HCT116 (cell line): Measurements from ENCODE around the gene COPE. TPM values are rescaled to one million over a fixed set of nuclear protein-coding genes. Genes with fewer than 3 reads are reported as not detected.

Experiments
- ATAC-seq: fragments of 200-7000 bp; cut with Tn5 transposase; 2 replicates; pipeline ENCODE4 v1.9.1; 2020; ENCODE audit warnings: mild to moderate bottlenecking, moderate library complexity
- BruUV-seq: library from RNA; stranded (reverse); fragments of 400-500 nt; replicated peaks from 2 replicates; lab custom pipeline; 2021; lab: Mats Ljungman, UMichigan
- CTCF ChIA-PET: fragments of 300-600 bp; sonication (Branson Sonifier 250); formaldehyde crosslinking; loops from one replicate; lab custom pipeline; 2021; ENCODE audit warnings: antibody characterized with exemption; lab: Charles Lee
- POLR2A ChIA-PET: fragments of 300-600, 350-600 bp; sonication (Branson Sonifier 250); formaldehyde crosslinking; loops from one replicate; lab custom pipeline; 2021; ENCODE audit warnings: antibody characterized with exemption; lab: Charles Lee
- RAD21 ChIA-PET, 2 experiments: fragments of 300-600 bp; sonication (Branson Sonifier 250); formaldehyde crosslinking; loops; one replicate each; lab custom pipeline; 2023; ENCODE audit warnings: low total read pairs in 2 of 2; ENCODE audit not compliant: uncharacterized antibody in 2 of 2, unreplicated experiment in 2 of 2, low non-redundant PET in 1 of 2; lab: Charles Lee
- DNase-seq: peaks from one replicate; pipeline ENCODE4 v3.0.0-alpha.2; 2010; ENCODE audit warnings: low read depth, low spot score
- H2AFZ ChIP-seq: fragments of 200-600 bp; shearing (Covaris generic), sonication (generic); 2 replicates; pipeline ENCODE4 v1.6.1; 2017; ENCODE audit warnings: low read depth, mixed run types, mixed read lengths, antibody characterized with exemption, low read length; ENCODE audit not compliant: poor library complexity, severe bottlenecking
- H3K27ac ChIP-seq: 2 replicates; pipeline ENCODE4 v1.5.1; 2012; ENCODE audit warnings: low read depth, low read length
- H3K27me3 ChIP-seq: fragments of 200-600 bp; sonication (generic); 2 replicates; pipeline ENCODE4 v1.6.1; 2016; ENCODE audit warnings: mixed run types, low read length, mixed read lengths; ENCODE audit not compliant: insufficient read depth
- H3K36me3 ChIP-seq, 2 experiments: fragments of 200-500 bp in 1 of 2; fragments of 200-600 bp in 1 of 2; sonication (Bioruptor generic) in 1 of 2; sonication (generic) in 1 of 2; 2 replicates each; pipeline versions ENCODE4 v1.5.1 to v1.6.1; 2014 to 2016; ENCODE audit warnings: low read length in 2 of 2, inconsistent platforms in 1 of 2, mixed read lengths in 1 of 2, mixed run types in 1 of 2; ENCODE audit not compliant: insufficient read depth in 2 of 2, control insufficient read depth in 1 of 2
- H3K4me1 ChIP-seq, 2 experiments: fragments of 200-600 bp in 1 of 2; sonication (generic) in 1 of 2; 2 replicates each; pipeline versions ENCODE4 v1.5.1 to v1.6.1; 2012 to 2017; ENCODE audit warnings: low read length in 2 of 2, inconsistent platforms in 1 of 2, mild to moderate bottlenecking in 1 of 2, mixed read lengths in 1 of 2, mixed run types in 1 of 2, moderate library complexity in 1 of 2; ENCODE audit not compliant: insufficient read depth in 2 of 2, control insufficient read depth in 1 of 2
- H3K4me2 ChIP-seq: fragments of 200-600 bp; sonication (generic); 2 replicates; pipeline ENCODE4 v1.6.1; 2017; ENCODE audit warnings: mixed run types, low read length, mixed read lengths
- H3K4me3 ChIP-seq, 2 experiments: fragments of 200-600 bp in 1 of 2; sonication (generic) in 1 of 2; replicated peaks in 1 of 2; 2 replicates each; pipeline ENCODE4 v1.5.1; 2011 to 2016; ENCODE audit warnings: low read length in 2 of 2, control low read depth in 1 of 2, low read depth in 1 of 2, mild to moderate bottlenecking in 1 of 2, mixed read lengths in 1 of 2, mixed run types in 1 of 2
- H3K79me2 ChIP-seq: fragments of 200-600 bp; sonication (generic); 2 replicates; pipeline ENCODE4 v1.6.1; 2017; ENCODE audit warnings: mild to moderate bottlenecking, mixed run types, low read length, moderate library complexity, mixed read lengths; ENCODE audit not compliant: insufficient read depth
- H3K9ac ChIP-seq: fragments of 200-600 bp; sonication (generic); 2 replicates; pipeline ENCODE4 v1.6.1; 2016; ENCODE audit warnings: low read length, mixed read lengths
- H3K9me2 ChIP-seq: fragments of 200-600 bp; sonication (generic), shearing (Covaris generic); 2 replicates; pipeline ENCODE4 v1.6.1; 2017; ENCODE audit warnings: mixed run types, mild to moderate bottlenecking, moderate library complexity; ENCODE audit not compliant: insufficient read depth
- H3K9me3 ChIP-seq, 2 experiments: fragments of 200-500 bp in 1 of 2; fragments of 200-600 bp in 1 of 2; sonication (Bioruptor generic) in 1 of 2; sonication (generic) in 1 of 2; 2 replicates each; pipeline ENCODE4 v1.6.1; 2014 to 2017; ENCODE audit warnings: low read length in 2 of 2, mixed read lengths in 2 of 2, inconsistent platforms in 1 of 2, low read depth in 1 of 2, mild to moderate bottlenecking in 1 of 2, mixed run types in 1 of 2, moderate library complexity in 1 of 2; ENCODE audit not compliant: control insufficient read depth in 1 of 2, insufficient read depth in 1 of 2
- H4K20me1 ChIP-seq: fragments of 200-600 bp; sonication (generic), shearing (Covaris generic); 2 replicates; pipeline ENCODE4 v1.6.1; 2017; ENCODE audit warnings: mixed run types, mild to moderate bottlenecking, moderate library complexity; ENCODE audit not compliant: insufficient read depth
- ATF3 ChIP-seq: IDR thresholded peaks from 2 replicates; pipeline ENCODE4 v1.6.1; 2012
- CEBPB ChIP-seq: IDR thresholded peaks from 2 replicates; pipeline ENCODE4 v1.6.1; 2012; ENCODE audit warnings: low read depth
- EGR1 ChIP-seq: IDR thresholded peaks from 2 replicates; pipeline ENCODE4 v1.6.1; 2012; ENCODE audit warnings: low read depth
- ELF1 ChIP-seq: IDR thresholded peaks from 2 replicates; pipeline ENCODE4 v1.6.1; 2012; ENCODE audit warnings: low read depth, borderline replicate concordance
- FOSL1 ChIP-seq: IDR thresholded peaks from 2 replicates; pipeline ENCODE4 v1.6.1; 2012; ENCODE audit warnings: low read depth
- POLR2A ChIP-seq: IDR thresholded peaks from 2 replicates; pipeline ENCODE4 v1.7.0; 2011; ENCODE audit warnings: borderline replicate concordance; ENCODE audit not compliant: insufficient read depth, insufficient read length; ENCODE audit errors: extremely low read depth
- REST ChIP-seq: IDR thresholded peaks from 2 replicates; pipeline ENCODE4 v1.6.1; 2012; ENCODE audit warnings: low read depth
- SIN3A ChIP-seq: IDR thresholded peaks from 2 replicates; pipeline ENCODE4 v1.6.1; 2012; ENCODE audit warnings: low read depth
- SP1 ChIP-seq: IDR thresholded peaks from 2 replicates; pipeline ENCODE4 v1.6.1; 2012; ENCODE audit warnings: low read depth
- SRF ChIP-seq: IDR thresholded peaks from 2 replicates; pipeline ENCODE4 v1.6.1; 2012; ENCODE audit warnings: low read depth
- TCF7L2 ChIP-seq: IDR thresholded peaks from 2 replicates; pipeline ENCODE4 v1.7.0; 2011; ENCODE audit warnings: borderline replicate concordance, inconsistent platforms; ENCODE audit not compliant: insufficient read depth, insufficient read length; ENCODE audit errors: extremely low read depth
- ZBTB33 ChIP-seq: IDR thresholded peaks from 2 replicates; pipeline ENCODE4 v1.6.1; 2011; ENCODE audit warnings: mild to moderate bottlenecking, low read length, moderate library complexity; ENCODE audit not compliant: insufficient replicate concordance; ENCODE audit errors: extremely low read depth
- ZNF274 ChIP-seq: fragments of 200-500 bp; sonication (Bioruptor generic); IDR thresholded peaks from 2 replicates; pipeline ENCODE4 v1.6.1; 2014; ENCODE audit warnings: mild to moderate bottlenecking, low read depth, low read length, inconsistent platforms
- intact Hi-C: fragments of 100-400 bp; cut with micrococcal nuclease; formaldehyde crosslinking; loops from 2 replicates; pipeline ENCODE4 v1.10.0; 2022
- total RNA-seq: library from RNA; stranded (reverse); gene quantifications from one replicate; pipeline ENCODE4 v1.2.1, GENCODE V29; 2021; ENCODE audit not compliant: unreplicated experiment

The COPE gene
- total RNA-seq, 1 experiment from 2014 or later, result 263 TPM

GRCh38 chr19:18878058-18878797, 41.0 kb downstream of the COPE start:
- Histone ChIP-seq H3K9me3 (peaks cover 0 to 9% of the 10 kb centered on the region in 2 experiments; a peak in 1 of 4 replicates), H3K9ac (no peak overlapping the region), H4K20me1 (no peaks in the 10 kb centered on the region), H3K36me3 (no peaks in the 10 kb centered on the region), H3K79me2 (no peaks in the 10 kb centered on the region), H3K27ac (no peak overlapping the region; the same call in 1 of the 2 replicates), H3K4me3 (no peak overlapping the region), H2AFZ (no peak overlapping the region), H3K9me2 (no peaks in the 10 kb centered on the region), H3K27me3 (no peaks in the 10 kb centered on the region), H3K4me2 (no peak overlapping the region), H3K4me1 (peaks cover 5 to 10% of the 10 kb centered on the region in 2 experiments; a peak in 2 of 4 replicates)
- no peak for ATAC-seq
- CTCF ChIA-PET, result no interaction called here
- POLR2A ChIA-PET, result no interaction called here
- no TSS peak for BruUV-seq
- no peak for TF ChIP-seq REST
- TF ChIP-seq CEBPB, result no peak
- TF ChIP-seq SIN3A, result no peak
- TF ChIP-seq TCF7L2, result no peak
- no peak for TF ChIP-seq ZBTB33
- no peak for TF ChIP-seq ATF3
- no peak for TF ChIP-seq ZNF274
- no peak for TF ChIP-seq POLR2A
- TF ChIP-seq FOSL1, result no peak
- no peak for TF ChIP-seq SP1
- no peak for TF ChIP-seq ELF1
- TF ChIP-seq SRF, result no peak
- no peak for TF ChIP-seq EGR1
- RAD21 ChIA-PET, result interaction anchor here in 1 of 2 experiments (0.7 kb wide), 1 partner anchor 97 kb away, joined by 3 read pairs; no protein-coding TSS in a partner anchor
- no peak for DNase-seq
- intact Hi-C loops, result no loop called here
